Measurements from ENCODE around the gene OR2Z1.

GRCh38 chr19:8695911-8696310, 25.5 kb upstream of the OR2Z1 start:
- TF ChIP-seq CTCF (IDR thresholded peaks at IDR 0.05): no peak
- TF ChIP-seq EZH2 (IDR thresholded peaks at IDR 0.05): no peak
- TF ChIP-seq EZH2phosphoT487 (IDR thresholded peaks at IDR 0.05): no peak

Measured in neural progenitor cell (in vitro differentiated cells).